ENCODE results near the gene THADA. TPM values are rescaled to one million over a fixed set of nuclear protein-coding genes. Genes with fewer than 3 reads are reported as not detected.

THADA gene
- total and polyA plus RNA-seq, 12 donors = 7.5 to 18.0 (median 15.2) TPM

GRCh38 chr2:43276266-43276941, 319.4 kb downstream of the THADA start:
- WGBS, 2 donors = 55 to 57% methylated on average over 6 of the region's 6 CpGs
- Histone ChIP-seq H3K27ac (peak overlapping the region in 8 of 10 donors; percentile 25 to 68 (median 46)), H3K9me3 (no peaks in the 10 kb centered on the region), H3K27me3 (no peaks in the 10 kb centered on the region), H3K4me1 (peaks cover 0 to 36% (median 28%) of the 10 kb centered on the region in 9 donors), H3K4me3 (no peak overlapping the region), H3K36me3 (peaks cover 0 to 21% (median under 1%) of the 10 kb centered on the region in 9 donors)
- no peak for TF ChIP-seq CTCF (IDR thresholded peaks at IDR 0.05)
- intact Hi-C loops (cut with DNase I) = no loop called here
- no peak for DNase-seq
- peak in 6 of 8 donors; percentile 5 to 50 (median 25) for ATAC-seq

DNA sequence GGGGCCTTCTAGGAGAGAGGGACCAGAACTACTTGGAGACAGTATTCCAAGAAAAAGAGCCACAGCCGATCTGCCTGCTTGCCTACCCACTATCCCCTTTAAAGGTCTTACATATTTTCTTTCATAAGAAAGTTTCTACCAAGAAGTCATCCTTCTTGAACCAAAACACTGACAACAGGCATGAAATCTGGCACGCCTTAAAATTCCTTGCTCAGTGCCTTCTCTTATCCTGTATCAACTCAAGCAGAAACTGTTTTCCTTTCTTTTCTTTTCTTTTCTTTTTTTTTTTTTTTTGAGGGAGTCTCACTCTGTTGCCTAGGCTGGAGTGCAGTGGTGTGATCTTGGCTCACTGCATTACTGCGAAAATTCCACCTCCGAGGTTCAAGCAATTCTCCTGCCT, 321.1 kb downstream of the THADA start:
- DNase-seq (no peak), ATAC-seq (no peak)
- H3K4me3 ChIP-seq = no peak overlapping the region
- intact Hi-C loops (cut with DNase I) = no loop called here
- peaks cover 0 to 10% (median 0%) of the 10 kb centered on the region in 9 donors for H3K36me3 ChIP-seq
- no peaks in the 10 kb centered on the region for H3K9me3 ChIP-seq
- no peaks in the 10 kb centered on the region for H3K27me3 ChIP-seq
- 97 to 99% methylated on average over 4 of the region's 4 CpGs for WGBS, 2 donors
- H3K27ac ChIP-seq = no peak overlapping the region
- no peak for TF ChIP-seq CTCF (IDR thresholded peaks at IDR 0.05)
- peaks cover 5 to 52% (median 39%) of the 10 kb centered on the region in 9 donors for H3K4me1 ChIP-seq

GRCh38 chr2:43274055-43274454, 321.8 kb downstream of the THADA start:
- Histone ChIP-seq H3K27me3 (no peaks in the 10 kb centered on the region), H3K36me3 (peaks cover 0 to 5% (median 0%) of the 10 kb centered on the region in 9 donors), H3K27ac (peak overlapping the region in 2 of 10 donors; percentile 14 to 44), H3K4me3 (no peak overlapping the region), H3K9me3 (no peaks in the 10 kb centered on the region), H3K4me1 (peaks cover 11 to 58% (median 46%) of the 10 kb centered on the region in 9 donors)
- WGBS, 2 donors = 94% methylated on average over 4 of the region's 4 CpGs
- TF ChIP-seq CTCF (IDR thresholded peaks at IDR 0.05) = no peak
- intact Hi-C loops (cut with DNase I) = no loop called here
- no peak for DNase-seq
- no peak for ATAC-seq

- 54 to 58% methylated on average over 4 of the region's 4 CpGs for WGBS, 2 donors
- Histone ChIP-seq H3K36me3 (peaks cover 0 to 5% (median 0%) of the 10 kb centered on the region in 9 donors), H3K4me3 (no peak overlapping the region), H3K4me1 (peaks cover 16 to 64% (median 47%) of the 10 kb centered on the region in 9 donors), H3K27me3 (no peaks in the 10 kb centered on the region), H3K27ac (peak overlapping the region in 3 of 10 donors; percentile 3 to 44 (median 14)), H3K9me3 (no peaks in the 10 kb centered on the region)
- intact Hi-C loops (cut with DNase I) = no loop called here
- ATAC-seq (peak in 2 of 8 donors; percentile 3 to 6), DNase-seq (no peak)
- no peak for TF ChIP-seq CTCF (IDR thresholded peaks at IDR 0.05)
These were observed 322.3 kb downstream of the THADA start for GRCh38 chr2:43273529-43273928.

All from heart right ventricle (tissue), 16 donors.